HepG2 (cell line): ENCODE results near the gene FXYD1. TPM values are rescaled to one million over a fixed set of nuclear protein-coding genes. Genes with fewer than 3 reads are reported as not detected.

Source experiments
- ATAC-seq: fragments of 200-7000 bp; cut with Tn5 transposase; 3 replicates; pipeline ENCODE4 v1.9.1; 2020; ENCODE audit warnings: mild to moderate bottlenecking, moderate library complexity
- BruUV-seq: library from RNA; stranded (reverse); fragments of 400-500 nt; replicated peaks from 2 replicates; lab custom pipeline; 2021; lab: Mats Ljungman, UMichigan
- CTCF ChIA-PET: fragments of 300-600 bp; formaldehyde crosslinking; extraction: SDS; loops from one replicate; lab custom pipeline; 2021; ENCODE audit warnings: low total read pairs, inconsistent platforms, low intra/inter-chr PET ratio; lab: Yijun Ruan, JAX
- POLR2A ChIA-PET: fragments of 350-600 bp; sonication (Branson Sonifier 250); formaldehyde crosslinking; loops from one replicate; lab custom pipeline; 2020; ENCODE audit warnings: antibody characterized with exemption, inconsistent platforms; lab: Yijun Ruan, JAX
- DNase-seq: peaks from one replicate; pipeline ENCODE4 v3.0.0-alpha.2; 2015; ENCODE audit warnings: low spot score
- FAIRE-seq: peaks from 3 replicates; lab custom pipeline; 2011; peaks lifted over from hg19 to GRCh38; lab: Jason Lieb, UNC
- H2AFZ ChIP-seq: one replicate; pipeline ENCODE4 v1.6.1; 2011; ENCODE audit warnings: low read length, inconsistent platforms
- H3K27ac ChIP-seq: fragments of 300-600 bp; 3 replicates; pipeline ENCODE4 v1.8.0; 2011; ENCODE audit warnings: mixed run types, mild to moderate bottlenecking, mixed read lengths, low read length, inconsistent platforms; ENCODE audit not compliant: insufficient read depth; ENCODE audit errors: extremely low read length
- H3K27me3 ChIP-seq, 2 experiments: fragments of 200-600 bp in 1 of 2; 2 replicates in 1 of 2; 3 replicates in 1 of 2; pipeline versions ENCODE4 v1.6.0 to v1.8.0; 2011; ENCODE audit warnings: low read length in 2 of 2, mild to moderate bottlenecking in 2 of 2, moderate library complexity in 2 of 2, inconsistent platforms in 1 of 2; ENCODE audit not compliant: insufficient read depth in 2 of 2, control insufficient read depth in 1 of 2
- H3K36me3 ChIP-seq, 2 experiments: fragments of 200-600 bp in 1 of 2; replicated peaks in 1 of 2; 2 replicates in 1 of 2; 3 replicates in 1 of 2; pipeline versions ENCODE4 v1.5.1 to v1.8.0; 2011; ENCODE audit warnings: low read length in 2 of 2, inconsistent platforms in 1 of 2; ENCODE audit not compliant: insufficient read depth in 2 of 2, control insufficient read depth in 1 of 2
- H3K4me1 ChIP-seq: 2 replicates; pipeline ENCODE4 v1.5.1; 2012; ENCODE audit warnings: low read length, inconsistent platforms; ENCODE audit not compliant: insufficient read depth
- H3K4me2 ChIP-seq: 2 replicates; pipeline ENCODE4 v1.6.0; 2011; ENCODE audit warnings: low read depth, low read length, inconsistent platforms
- H3K4me3 ChIP-seq, 3 experiments: fragments of 200-600 bp in 1 of 3; sonication (generic), shearing (Covaris generic) in 1 of 3; replicated peaks in 1 of 3; 2 replicates each; pipeline ENCODE4 v1.5.1; 2011 to 2016; ENCODE audit warnings: low read length in 3 of 3, inconsistent platforms in 2 of 3, low read depth in 2 of 3, mild to moderate bottlenecking in 2 of 3, control low read depth in 1 of 3, mixed read lengths in 1 of 3; ENCODE audit not compliant: insufficient read depth in 1 of 3
- H3K79me2 ChIP-seq: one replicate; pipeline ENCODE4 v1.6.1; 2011; ENCODE audit warnings: low read length, inconsistent platforms; ENCODE audit not compliant: insufficient read depth
- H3K9ac ChIP-seq: 2 replicates; pipeline ENCODE4 v1.6.0; 2011; ENCODE audit warnings: mild to moderate bottlenecking, low read depth, low read length, inconsistent platforms; ENCODE audit not compliant: insufficient read depth
- H3K9me3 ChIP-seq: 2 replicates; pipeline ENCODE4 v1.5.1; 2012; ENCODE audit warnings: mild to moderate bottlenecking, low read length
- H4K20me1 ChIP-seq: 2 replicates; pipeline ENCODE4 v1.6.0; 2011; ENCODE audit warnings: inconsistent platforms, mild to moderate bottlenecking, low read length, moderate library complexity; ENCODE audit not compliant: insufficient read depth
- ZSCAN30 ChIP-seq: sonication (generic); formaldehyde crosslinking; IDR thresholded peaks from 2 replicates; pipeline ENCODE4 v1.5.0; 2020; ENCODE audit warnings: mild to moderate bottlenecking, missing genetic modification reagents
- WGBS: methylation state at CpG from one replicate; pipeline ENCODE4 v1.1.6; 2017; ENCODE audit warnings: low lambda C conversion rate; 5-methylcytosine and 5-hydroxymethylcytosine counted together
- in situ Hi-C: cut with HindIII; loops from 2 replicates; pipeline ENCODE4 v1.10.0; 2017; ENCODE audit warnings: low pct_unique_long_range_greater_than_20kb; ENCODE audit not compliant: extremely low pct_ligation_motif_present
- intact Hi-C: fragments of 100-400 bp; cut with micrococcal nuclease; formaldehyde crosslinking; loops from one replicate; pipeline ENCODE4 v1.10.0; 2022; ENCODE audit not compliant: unreplicated experiment
- polyA plus RNA-seq, 8 experiments: library from polyadenylated mRNA; depleted of rRNA in 3 of 8; stranded (reverse) in 7 of 8; unstranded in 1 of 8; fragments of >200 nt; fragmentation: Illumina TruSeq in 4 of 8; extraction: Trizol in 4 of 8; gene quantifications; 2 replicates each; pipeline versions ENCODE4 v1.2.1 to v1.2.3, GENCODE V29; 2011 to 2016; ENCODE audit warnings: low read depth in 4 of 8, missing spikeins in 1 of 8, mixed read lengths in 1 of 8; ENCODE audit not compliant: insufficient read depth in 1 of 8
- total RNA-seq, 5 experiments: library from RNA; depleted of rRNA; stranded (reverse); fragments of >200 nt; fragmentation: Illumina TruSeq; extraction: Trizol; gene quantifications; 2 replicates each; pipeline ENCODE4 v1.2.3, GENCODE V29; 2016; ENCODE audit warnings: low read depth in 1 of 5
- TF ChIP-seq, protein P1 (sequence below): sonication (generic); formaldehyde crosslinking; IDR thresholded peaks from 2 replicates; pipeline ENCODE4 v1.5.1; 2020; ENCODE audit warnings: mild to moderate bottlenecking, missing genetic modification reagents, moderate library complexity

FXYD1 gene
- total and polyA plus RNA-seq, 2 of the 13 experiments (the other 11 are each of a cell fraction or from before 2014, with no cell fraction given), result 31.2 TPM; not detected in 1

DNA sequence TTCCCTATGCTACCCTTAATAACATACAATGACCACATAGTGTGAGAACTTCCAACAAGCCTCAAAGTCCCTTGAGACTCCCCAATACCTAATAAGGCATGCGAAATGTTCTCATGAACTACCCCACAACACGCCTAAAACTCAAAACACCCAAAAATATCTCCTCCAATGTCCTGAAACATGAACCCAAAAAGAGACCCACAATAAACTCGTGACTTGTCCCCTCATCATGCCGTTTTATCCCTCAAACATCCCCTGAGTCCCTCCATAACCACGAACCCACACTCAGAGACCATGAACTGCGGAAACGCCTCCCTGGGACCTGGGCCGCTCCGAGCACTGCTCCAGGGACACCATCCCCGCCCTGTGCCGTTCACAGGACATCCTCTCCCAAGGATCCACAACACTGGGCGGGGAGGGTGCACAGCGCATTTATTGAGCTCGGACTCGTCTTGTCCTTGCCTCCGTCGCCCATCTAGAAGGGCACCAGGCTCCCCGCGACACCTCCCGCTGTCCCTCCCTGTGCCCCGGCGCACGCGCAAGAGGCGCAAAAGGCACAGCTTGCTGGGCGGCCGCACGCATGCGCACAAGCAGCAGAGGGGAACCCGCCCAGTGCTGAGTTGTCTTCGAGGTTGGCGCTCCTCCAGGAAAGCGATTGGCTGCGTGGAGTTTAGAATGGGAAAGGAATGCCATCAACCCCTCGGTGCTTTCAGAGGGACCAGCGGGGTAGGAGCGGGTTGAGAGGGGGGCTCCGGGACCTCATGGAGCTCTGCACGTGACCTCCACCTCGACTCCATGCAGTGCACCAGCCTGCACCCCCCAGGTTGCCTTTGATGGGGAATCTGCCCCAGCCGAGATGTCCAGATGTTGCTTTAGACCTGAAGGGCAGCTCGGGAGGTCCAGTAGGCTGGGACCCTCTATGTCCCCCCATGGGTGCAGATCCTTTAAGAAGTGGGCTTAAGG, 14.2 kb upstream of the FXYD1 start:
- Histone ChIP-seq H3K4me1 (peaks cover 88% of the 10 kb centered on the region), H3K9ac (no peak overlapping the region), H3K27me3 (no peaks in the 10 kb centered on the region), H3K9me3 (no peaks in the 10 kb centered on the region), H3K79me2 (no peaks in the 10 kb centered on the region), H3K4me3 (no peak overlapping the region), H4K20me1 (no peaks in the 10 kb centered on the region), H3K27ac (no peak overlapping the region), H3K4me2 (no peak overlapping the region), H3K36me3 (no peaks in the 10 kb centered on the region), H2AFZ (no peak overlapping the region)
- intact Hi-C loops, result no loop called here
- in situ Hi-C loops, result no loop called here
- BruUV-seq, result no TSS peak
- no peak for ATAC-seq
- TF ChIP-seq, protein P1, sequence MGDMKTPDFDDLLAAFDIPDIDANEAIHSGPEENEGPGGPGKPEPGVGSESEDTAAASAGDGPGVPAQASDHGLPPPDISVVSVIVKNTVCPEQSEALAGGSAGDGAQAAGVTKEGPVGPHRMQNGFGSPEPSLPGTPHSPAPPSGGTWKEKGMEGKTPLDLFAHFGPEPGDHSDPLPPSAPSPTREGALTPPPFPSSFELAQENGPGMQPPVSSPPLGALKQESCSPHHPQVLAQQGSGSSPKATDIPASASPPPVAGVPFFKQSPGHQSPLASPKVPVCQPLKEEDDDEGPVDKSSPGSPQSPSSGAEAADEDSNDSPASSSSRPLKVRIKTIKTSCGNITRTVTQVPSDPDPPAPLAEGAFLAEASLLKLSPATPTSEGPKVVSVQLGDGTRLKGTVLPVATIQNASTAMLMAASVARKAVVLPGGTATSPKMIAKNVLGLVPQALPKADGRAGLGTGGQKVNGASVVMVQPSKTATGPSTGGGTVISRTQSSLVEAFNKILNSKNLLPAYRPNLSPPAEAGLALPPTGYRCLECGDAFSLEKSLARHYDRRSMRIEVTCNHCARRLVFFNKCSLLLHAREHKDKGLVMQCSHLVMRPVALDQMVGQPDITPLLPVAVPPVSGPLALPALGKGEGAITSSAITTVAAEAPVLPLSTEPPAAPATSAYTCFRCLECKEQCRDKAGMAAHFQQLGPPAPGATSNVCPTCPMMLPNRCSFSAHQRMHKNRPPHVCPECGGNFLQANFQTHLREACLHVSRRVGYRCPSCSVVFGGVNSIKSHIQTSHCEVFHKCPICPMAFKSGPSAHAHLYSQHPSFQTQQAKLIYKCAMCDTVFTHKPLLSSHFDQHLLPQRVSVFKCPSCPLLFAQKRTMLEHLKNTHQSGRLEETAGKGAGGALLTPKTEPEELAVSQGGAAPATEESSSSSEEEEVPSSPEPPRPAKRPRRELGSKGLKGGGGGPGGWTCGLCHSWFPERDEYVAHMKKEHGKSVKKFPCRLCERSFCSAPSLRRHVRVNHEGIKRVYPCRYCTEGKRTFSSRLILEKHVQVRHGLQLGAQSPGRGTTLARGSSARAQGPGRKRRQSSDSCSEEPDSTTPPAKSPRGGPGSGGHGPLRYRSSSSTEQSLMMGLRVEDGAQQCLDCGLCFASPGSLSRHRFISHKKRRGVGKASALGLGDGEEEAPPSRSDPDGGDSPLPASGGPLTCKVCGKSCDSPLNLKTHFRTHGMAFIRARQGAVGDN (CRISPR knock-in tag), result peak; percentile 10; the same call in 1 of the 2 replicates
- no peak for TF ChIP-seq ZSCAN30
- WGBS, result 96% methylated on average over 42 of the region's 42 CpGs
- CTCF ChIA-PET, result no interaction called here
- DNase-seq, result no peak
- POLR2A ChIA-PET, result no interaction called here
- no peak for FAIRE-seq
